HEK293 (cell line): Measurements from ENCODE around the gene RFTN1.

Experiments used
- GFI1B ChIP-seq: fragments of 450-650 bp; formaldehyde crosslinking; IDR thresholded peaks from 2 replicates; pipeline ENCODE4 v1.5.1; 2016; ENCODE audit warnings: missing biosample characterization, missing genetic modification characterization
- GLI4 ChIP-seq: fragments of 450-650 bp; formaldehyde crosslinking; IDR thresholded peaks from 2 replicates; pipeline ENCODE4 v1.5.1; 2016; ENCODE audit warnings: missing biosample characterization, missing genetic modification characterization
- SP3 ChIP-seq: fragments of 450-650 bp; formaldehyde crosslinking; IDR thresholded peaks from 2 replicates; pipeline ENCODE4 v1.5.1; 2016; ENCODE audit warnings: missing biosample characterization, missing genetic modification characterization
- ZFP37 ChIP-seq: fragments of 450-650 bp; formaldehyde crosslinking; IDR thresholded peaks from 2 replicates; pipeline ENCODE4 v1.5.1; 2016; ENCODE audit warnings: missing biosample characterization, missing genetic modification characterization
- ZNF146 ChIP-seq: fragments of 450-650 bp; formaldehyde crosslinking; IDR thresholded peaks from 2 replicates; pipeline ENCODE4 v1.5.1; 2016; ENCODE audit warnings: missing biosample characterization, missing genetic modification characterization
- ZNF514 ChIP-seq: fragments of 450-650 bp; formaldehyde crosslinking; IDR thresholded peaks from 2 replicates; pipeline ENCODE4 v1.5.1; 2016; ENCODE audit warnings: missing biosample characterization, missing genetic modification characterization
- ZNF544 ChIP-seq: fragments of 450-650 bp; formaldehyde crosslinking; IDR thresholded peaks from 2 replicates; pipeline ENCODE4 v1.5.0; 2017; ENCODE audit warnings: missing biosample characterization, missing genetic modification characterization
- ZSCAN16 ChIP-seq: fragments of 450-650 bp; formaldehyde crosslinking; IDR thresholded peaks from 2 replicates; pipeline ENCODE4 v1.5.1; 2016; ENCODE audit warnings: missing biosample characterization, missing genetic modification characterization
- TF ChIP-seq, protein P1 (sequence below): fragments of 450-650 bp; formaldehyde crosslinking; IDR thresholded peaks from 2 replicates; pipeline ENCODE4 v1.5.1; 2016; ENCODE audit warnings: missing biosample characterization, missing genetic modification characterization
- TF ChIP-seq, protein P2 (sequence below): fragments of 450-650 bp; formaldehyde crosslinking; IDR thresholded peaks from 2 replicates; pipeline ENCODE4 v1.5.1; 2016; ENCODE audit warnings: missing biosample characterization, missing genetic modification characterization, low read depth
- TF ChIP-seq, protein P3 (sequence below): fragments of 450-650 bp; formaldehyde crosslinking; IDR thresholded peaks from 2 replicates; pipeline ENCODE4 v1.5.1; 2017; ENCODE audit warnings: missing biosample characterization, missing genetic modification characterization
- TF ChIP-seq, protein P4 (sequence below): fragments of 450-650 bp; formaldehyde crosslinking; conservative IDR thresholded peaks from 2 replicates; pipeline ENCODE4 v1.5.1; 2016; ENCODE audit warnings: low read depth, missing biosample characterization, missing genetic modification characterization

DNA sequence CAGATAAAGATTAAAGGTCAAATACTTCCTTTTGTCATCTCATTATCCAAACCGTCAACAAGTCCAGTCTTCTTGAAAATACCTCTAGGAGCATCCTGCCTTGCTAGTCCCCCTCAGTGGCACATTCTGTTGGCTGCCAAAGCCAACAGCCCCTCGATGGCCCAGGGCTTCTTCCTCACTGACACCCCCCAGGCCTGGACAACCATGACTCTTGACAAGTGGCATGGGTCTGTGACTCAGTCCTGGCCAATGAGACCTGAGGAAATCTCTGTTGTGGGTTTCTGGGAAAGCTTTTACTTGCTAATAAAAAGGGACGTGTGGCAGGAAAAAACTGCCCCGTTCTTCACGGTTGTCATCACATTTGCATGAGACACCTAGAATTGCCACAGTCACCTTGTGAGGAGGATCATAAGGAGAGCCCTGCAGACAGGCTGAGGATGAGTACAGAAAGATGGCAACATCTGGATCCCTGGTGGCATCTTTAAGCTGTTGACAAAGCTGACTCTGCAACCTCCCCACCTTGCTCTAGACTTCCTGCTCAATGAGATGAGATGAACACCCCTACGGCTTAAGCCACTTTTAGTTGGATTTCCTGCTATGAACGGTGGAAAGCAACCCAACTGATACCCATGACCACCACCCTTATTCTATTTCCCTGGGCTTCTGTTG lies 167.0 kb downstream of the RFTN1 start:
- TF ChIP-seq, protein P1, sequence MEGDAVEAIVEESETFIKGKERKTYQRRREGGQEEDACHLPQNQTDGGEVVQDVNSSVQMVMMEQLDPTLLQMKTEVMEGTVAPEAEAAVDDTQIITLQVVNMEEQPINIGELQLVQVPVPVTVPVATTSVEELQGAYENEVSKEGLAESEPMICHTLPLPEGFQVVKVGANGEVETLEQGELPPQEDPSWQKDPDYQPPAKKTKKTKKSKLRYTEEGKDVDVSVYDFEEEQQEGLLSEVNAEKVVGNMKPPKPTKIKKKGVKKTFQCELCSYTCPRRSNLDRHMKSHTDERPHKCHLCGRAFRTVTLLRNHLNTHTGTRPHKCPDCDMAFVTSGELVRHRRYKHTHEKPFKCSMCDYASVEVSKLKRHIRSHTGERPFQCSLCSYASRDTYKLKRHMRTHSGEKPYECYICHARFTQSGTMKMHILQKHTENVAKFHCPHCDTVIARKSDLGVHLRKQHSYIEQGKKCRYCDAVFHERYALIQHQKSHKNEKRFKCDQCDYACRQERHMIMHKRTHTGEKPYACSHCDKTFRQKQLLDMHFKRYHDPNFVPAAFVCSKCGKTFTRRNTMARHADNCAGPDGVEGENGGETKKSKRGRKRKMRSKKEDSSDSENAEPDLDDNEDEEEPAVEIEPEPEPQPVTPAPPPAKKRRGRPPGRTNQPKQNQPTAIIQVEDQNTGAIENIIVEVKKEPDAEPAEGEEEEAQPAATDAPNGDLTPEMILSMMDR, result no peak
- TF ChIP-seq ZNF514 (tag by site-specific recombination) (no peak), GFI1B (tag by site-specific recombination) (no peak), ZNF544 (tag by site-specific recombination) (no peak), SP3 (tag by site-specific recombination) (no peak), ZNF146 (tag by site-specific recombination) (no peak), ZSCAN16 (tag by site-specific recombination) (no peak), GLI4 (tag by site-specific recombination) (no peak), ZFP37 (tag by site-specific recombination) (no peak)
- TF ChIP-seq, protein P2, sequence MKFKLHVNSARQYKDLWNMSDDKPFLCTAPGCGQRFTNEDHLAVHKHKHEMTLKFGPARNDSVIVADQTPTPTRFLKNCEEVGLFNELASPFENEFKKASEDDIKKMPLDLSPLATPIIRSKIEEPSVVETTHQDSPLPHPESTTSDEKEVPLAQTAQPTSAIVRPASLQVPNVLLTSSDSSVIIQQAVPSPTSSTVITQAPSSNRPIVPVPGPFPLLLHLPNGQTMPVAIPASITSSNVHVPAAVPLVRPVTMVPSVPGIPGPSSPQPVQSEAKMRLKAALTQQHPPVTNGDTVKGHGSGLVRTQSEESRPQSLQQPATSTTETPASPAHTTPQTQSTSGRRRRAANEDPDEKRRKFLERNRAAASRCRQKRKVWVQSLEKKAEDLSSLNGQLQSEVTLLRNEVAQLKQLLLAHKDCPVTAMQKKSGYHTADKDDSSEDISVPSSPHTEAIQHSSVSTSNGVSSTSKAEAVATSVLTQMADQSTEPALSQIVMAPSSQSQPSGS (tag by site-specific recombination), result no peak
- TF ChIP-seq, protein P3, sequence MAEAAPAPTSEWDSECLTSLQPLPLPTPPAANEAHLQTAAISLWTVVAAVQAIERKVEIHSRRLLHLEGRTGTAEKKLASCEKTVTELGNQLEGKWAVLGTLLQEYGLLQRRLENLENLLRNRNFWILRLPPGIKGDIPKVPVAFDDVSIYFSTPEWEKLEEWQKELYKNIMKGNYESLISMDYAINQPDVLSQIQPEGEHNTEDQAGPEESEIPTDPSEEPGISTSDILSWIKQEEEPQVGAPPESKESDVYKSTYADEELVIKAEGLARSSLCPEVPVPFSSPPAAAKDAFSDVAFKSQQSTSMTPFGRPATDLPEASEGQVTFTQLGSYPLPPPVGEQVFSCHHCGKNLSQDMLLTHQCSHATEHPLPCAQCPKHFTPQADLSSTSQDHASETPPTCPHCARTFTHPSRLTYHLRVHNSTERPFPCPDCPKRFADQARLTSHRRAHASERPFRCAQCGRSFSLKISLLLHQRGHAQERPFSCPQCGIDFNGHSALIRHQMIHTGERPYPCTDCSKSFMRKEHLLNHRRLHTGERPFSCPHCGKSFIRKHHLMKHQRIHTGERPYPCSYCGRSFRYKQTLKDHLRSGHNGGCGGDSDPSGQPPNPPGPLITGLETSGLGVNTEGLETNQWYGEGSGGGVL (tag by site-specific recombination), result no peak
- TF ChIP-seq, protein P4, sequence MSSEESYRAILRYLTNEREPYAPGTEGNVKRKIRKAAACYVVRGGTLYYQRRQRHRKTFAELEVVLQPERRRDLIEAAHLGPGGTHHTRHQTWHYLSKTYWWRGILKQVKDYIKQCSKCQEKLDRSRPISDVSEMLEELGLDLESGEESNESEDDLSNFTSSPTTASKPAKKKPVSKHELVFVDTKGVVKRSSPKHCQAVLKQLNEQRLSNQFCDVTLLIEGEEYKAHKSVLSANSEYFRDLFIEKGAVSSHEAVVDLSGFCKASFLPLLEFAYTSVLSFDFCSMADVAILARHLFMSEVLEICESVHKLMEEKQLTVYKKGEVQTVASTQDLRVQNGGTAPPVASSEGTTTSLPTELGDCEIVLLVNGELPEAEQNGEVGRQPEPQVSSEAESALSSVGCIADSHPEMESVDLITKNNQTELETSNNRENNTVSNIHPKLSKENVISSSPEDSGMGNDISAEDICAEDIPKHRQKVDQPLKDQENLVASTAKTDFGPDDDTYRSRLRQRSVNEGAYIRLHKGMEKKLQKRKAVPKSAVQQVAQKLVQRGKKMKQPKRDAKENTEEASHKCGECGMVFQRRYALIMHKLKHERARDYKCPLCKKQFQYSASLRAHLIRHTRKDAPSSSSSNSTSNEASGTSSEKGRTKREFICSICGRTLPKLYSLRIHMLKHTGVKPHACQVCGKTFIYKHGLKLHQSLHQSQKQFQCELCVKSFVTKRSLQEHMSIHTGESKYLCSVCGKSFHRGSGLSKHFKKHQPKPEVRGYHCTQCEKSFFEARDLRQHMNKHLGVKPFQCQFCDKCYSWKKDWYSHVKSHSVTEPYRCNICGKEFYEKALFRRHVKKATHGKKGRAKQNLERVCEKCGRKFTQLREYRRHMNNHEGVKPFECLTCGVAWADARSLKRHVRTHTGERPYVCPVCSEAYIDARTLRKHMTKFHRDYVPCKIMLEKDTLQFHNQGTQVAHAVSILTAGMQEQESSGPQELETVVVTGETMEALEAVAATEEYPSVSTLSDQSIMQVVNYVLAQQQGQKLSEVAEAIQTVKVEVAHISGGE (tag by site-specific recombination), result no peak
